Measurements from ENCODE around the gene MAS1.

DNA sequence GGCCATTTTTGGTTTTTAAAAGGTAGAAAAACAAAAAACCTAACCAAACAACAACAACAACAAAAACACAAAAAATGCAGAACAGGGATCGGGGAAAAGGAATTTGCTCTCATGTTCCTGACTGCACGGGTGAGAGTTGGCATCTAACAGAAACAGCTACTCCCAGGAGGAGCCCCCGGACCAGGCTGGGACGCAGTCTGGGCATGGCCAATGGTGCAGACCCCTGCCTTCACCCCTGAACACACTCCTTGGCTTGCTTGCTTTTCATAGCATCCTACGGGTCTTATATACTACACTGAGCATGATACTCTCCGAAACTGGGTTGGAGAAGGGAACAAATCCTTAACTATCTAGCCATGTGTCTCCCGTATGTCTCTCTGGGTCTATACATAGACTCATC, 587 bp upstream of the MAS1 start:
- no peak for TF ChIP-seq POLR2AphosphoS5 (IDR thresholded peaks at IDR 0.05)
- TF ChIP-seq CTCF (IDR thresholded peaks at IDR 0.05), result no peak
- TF ChIP-seq POLR2A (IDR thresholded peaks at IDR 0.05), result no peak

Data from prostate gland (tissue), 2 donors.